BLaER1 (cell line): ENCODE measurements around the gene THBS2.

Experiments
- H3K27ac ChIP-seq: shearing (Covaris generic); formaldehyde crosslinking; 2 replicates; pipeline ENCODE4 v1.8.1; 2022
- H3K27me3 ChIP-seq: shearing (Covaris generic); formaldehyde crosslinking; 2 replicates; pipeline ENCODE4 v1.8.1; 2022
- H3K36me3 ChIP-seq: shearing (Covaris generic); formaldehyde crosslinking; 2 replicates; pipeline ENCODE4 v1.8.1; 2022
- H3K4me1 ChIP-seq: shearing (Covaris generic); formaldehyde crosslinking; 2 replicates; pipeline ENCODE4 v1.8.1; 2022
- H3K4me2 ChIP-seq: shearing (Covaris generic); formaldehyde crosslinking; 2 replicates; pipeline ENCODE4 v1.8.1; 2022
- H3K4me3 ChIP-seq: shearing (Covaris generic); formaldehyde crosslinking; 2 replicates; pipeline ENCODE4 v1.8.1; 2022
- H3K9ac ChIP-seq: shearing (Covaris generic); formaldehyde crosslinking; 2 replicates; pipeline ENCODE4 v1.8.1; 2022
- H3K9me3 ChIP-seq: shearing (Covaris generic); formaldehyde crosslinking; 2 replicates; pipeline ENCODE4 v1.8.1; 2022
- H4K20me1 ChIP-seq: shearing (Covaris generic); formaldehyde crosslinking; 2 replicates; pipeline ENCODE4 v1.8.1; 2022
- Cebpa-rat ChIP-seq: shearing (Covaris generic); IDR thresholded peaks from 2 replicates; pipeline ENCODE4 v1.8.1; 2022

THBS2 gene

DNA sequence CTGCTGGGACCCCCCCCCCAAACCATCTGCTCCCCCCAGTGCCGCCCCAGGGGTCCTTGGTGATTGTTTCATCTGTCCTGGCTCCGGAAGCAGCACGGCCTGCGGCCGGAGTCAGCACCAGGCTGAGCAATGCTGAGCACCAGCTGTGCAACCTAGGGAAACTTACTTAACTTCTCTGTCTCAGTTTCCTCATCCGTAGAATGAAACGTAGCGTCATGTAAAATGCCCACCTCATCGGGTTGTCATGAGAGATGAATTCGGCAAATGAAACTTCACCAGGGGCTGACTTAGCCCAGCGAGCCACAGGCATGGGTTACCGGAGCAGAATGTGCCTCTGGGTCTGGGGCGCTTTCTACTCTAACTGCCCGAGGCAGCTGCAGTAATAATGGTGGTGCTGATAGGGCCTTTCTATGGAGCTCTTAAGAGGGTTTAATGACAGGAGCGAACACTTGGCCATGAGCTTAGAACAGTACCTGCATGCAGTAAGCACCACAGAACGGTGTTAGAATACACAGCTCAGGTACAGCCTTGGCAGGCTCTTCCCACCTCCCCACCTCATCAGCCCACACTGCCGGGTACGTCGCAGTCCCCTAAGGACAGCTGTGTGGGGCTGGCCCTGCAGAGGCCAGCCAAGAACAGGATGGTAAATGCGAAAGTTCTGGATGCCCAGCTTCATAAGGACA, 1.7 kb downstream of the THBS2 start:
- Histone ChIP-seq H3K4me1 (no peaks in the 10 kb centered on the region), H3K4me2 (no peak overlapping the region), H4K20me1 (no peaks in the 10 kb centered on the region), H3K27me3 (no peaks in the 10 kb centered on the region), H3K9ac (no peak overlapping the region), H3K4me3 (no peak overlapping the region), H3K27ac (no peak overlapping the region), H3K36me3 (no peaks in the 10 kb centered on the region), H3K9me3 (no peaks in the 10 kb centered on the region; the same call in 1 of the 2 replicates)
- no peak for TF ChIP-seq Cebpa-rat

DNA sequence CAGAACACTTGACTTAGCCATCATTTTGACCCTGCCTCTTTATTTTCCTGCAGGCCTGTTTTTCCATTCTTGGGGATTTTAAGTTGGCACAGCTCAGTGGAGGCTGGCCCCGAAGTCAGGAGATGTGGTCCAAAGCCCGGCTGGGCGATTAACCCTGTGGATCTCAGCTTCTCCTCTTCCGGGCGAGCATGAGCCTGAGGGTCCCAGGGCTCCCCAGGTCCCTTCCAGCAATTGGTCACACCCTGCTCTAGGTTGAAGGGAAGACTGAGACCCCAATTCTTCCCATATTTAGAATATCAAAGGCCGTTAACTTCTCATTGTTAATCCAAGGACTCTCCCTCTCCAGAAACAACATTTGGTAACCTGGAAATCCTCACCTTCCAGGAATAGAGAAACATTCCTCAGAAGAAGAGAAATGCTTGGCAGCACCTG, 2.3 kb downstream of the THBS2 start:
- H3K9ac ChIP-seq, result no peak overlapping the region
- H3K27ac ChIP-seq, result no peak overlapping the region
- H3K4me3 ChIP-seq, result no peak overlapping the region
- H4K20me1 ChIP-seq, result no peaks in the 10 kb centered on the region
- H3K9me3 ChIP-seq, result no peaks in the 10 kb centered on the region; the same call in 1 of the 2 replicates
- no peaks in the 10 kb centered on the region for H3K36me3 ChIP-seq
- H3K4me2 ChIP-seq, result no peak overlapping the region
- no peaks in the 10 kb centered on the region for H3K27me3 ChIP-seq
- H3K4me1 ChIP-seq, result no peaks in the 10 kb centered on the region
- TF ChIP-seq Cebpa-rat, result no peak

DNA sequence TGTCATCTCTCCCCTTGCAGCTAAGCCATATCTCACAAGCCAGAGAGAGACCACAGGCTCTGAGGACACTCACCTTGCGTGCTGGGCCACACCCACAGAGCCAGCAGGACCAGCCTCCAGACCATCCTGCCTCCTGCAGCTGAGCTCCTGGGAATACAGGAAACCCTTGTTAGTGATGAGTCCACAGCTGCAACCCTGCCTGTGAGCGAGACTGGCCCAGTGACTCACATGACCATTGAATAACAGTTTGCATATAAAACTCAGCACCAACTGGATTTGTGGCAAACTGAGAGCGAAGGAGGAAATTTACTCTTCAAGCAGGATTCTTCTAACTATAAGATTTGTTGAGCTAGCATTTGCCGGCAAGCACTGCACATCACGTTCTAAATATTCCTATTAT, 3.0 kb downstream of the THBS2 start:
- no peak for TF ChIP-seq Cebpa-rat
- no peaks in the 10 kb centered on the region; the same call in 1 of the 2 replicates for H3K9me3 ChIP-seq
- H3K9ac ChIP-seq, result no peak overlapping the region
- H3K4me2 ChIP-seq, result no peak overlapping the region
- H3K27me3 ChIP-seq, result no peaks in the 10 kb centered on the region
- no peaks in the 10 kb centered on the region for H3K36me3 ChIP-seq
- no peak overlapping the region for H3K27ac ChIP-seq
- H4K20me1 ChIP-seq, result no peaks in the 10 kb centered on the region
- H3K4me3 ChIP-seq, result no peak overlapping the region
- H3K4me1 ChIP-seq, result no peaks in the 10 kb centered on the region

DNA sequence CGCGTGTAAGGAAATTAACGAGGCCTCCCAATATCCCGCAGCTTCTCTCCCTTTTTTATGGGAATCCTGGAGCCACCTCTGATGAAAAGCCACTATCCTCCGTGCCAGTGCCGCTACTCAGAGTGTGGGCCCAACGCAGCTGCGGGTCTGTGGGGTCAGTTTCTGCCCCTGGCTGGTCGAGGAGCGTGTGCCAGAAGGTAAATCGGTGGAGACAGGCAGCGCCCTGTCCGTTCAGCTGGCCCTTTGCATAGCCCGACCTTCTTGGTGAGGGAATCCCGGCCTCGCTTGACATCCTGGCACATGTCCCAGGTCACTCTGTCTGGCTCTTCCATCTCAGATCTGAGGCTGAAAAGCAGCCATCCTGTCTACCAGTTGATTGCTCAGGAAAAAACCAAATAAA, 4.6 kb downstream of the THBS2 start:
- Histone ChIP-seq H3K36me3 (no peaks in the 10 kb centered on the region), H3K4me2 (no peak overlapping the region), H4K20me1 (no peaks in the 10 kb centered on the region), H3K27me3 (no peaks in the 10 kb centered on the region), H3K4me1 (no peaks in the 10 kb centered on the region), H3K9ac (no peak overlapping the region), H3K4me3 (no peak overlapping the region), H3K27ac (no peak overlapping the region), H3K9me3 (no peaks in the 10 kb centered on the region; the same call in 1 of the 2 replicates)
- TF ChIP-seq Cebpa-rat, result no peak

DNA sequence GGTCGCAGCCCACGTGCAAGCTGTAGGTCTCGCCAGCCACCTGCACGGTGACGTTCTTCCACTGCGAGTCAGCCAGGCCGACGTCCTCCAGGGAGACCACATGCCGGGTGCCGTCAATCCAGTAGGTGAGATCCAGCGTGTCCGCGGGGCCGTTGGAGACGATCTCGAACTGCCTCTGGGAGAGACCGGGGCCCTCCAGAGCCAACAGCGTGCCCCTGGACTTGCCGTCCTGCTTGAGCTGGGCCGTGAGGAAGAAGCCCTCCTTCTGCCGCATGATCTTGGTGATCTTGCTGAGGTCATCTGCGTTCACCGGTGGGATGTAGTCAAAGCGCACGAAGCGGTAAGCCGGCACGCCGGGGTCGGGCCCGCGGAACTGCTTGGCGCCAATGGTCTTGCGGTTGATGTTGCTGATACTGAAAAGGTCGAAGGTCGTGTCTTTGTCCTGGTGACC, 5.1 kb downstream of the THBS2 start:
- Histone ChIP-seq H3K36me3 (no peaks in the 10 kb centered on the region), H3K9ac (no peak overlapping the region)
- TF ChIP-seq Cebpa-rat, result no peak

DNA sequence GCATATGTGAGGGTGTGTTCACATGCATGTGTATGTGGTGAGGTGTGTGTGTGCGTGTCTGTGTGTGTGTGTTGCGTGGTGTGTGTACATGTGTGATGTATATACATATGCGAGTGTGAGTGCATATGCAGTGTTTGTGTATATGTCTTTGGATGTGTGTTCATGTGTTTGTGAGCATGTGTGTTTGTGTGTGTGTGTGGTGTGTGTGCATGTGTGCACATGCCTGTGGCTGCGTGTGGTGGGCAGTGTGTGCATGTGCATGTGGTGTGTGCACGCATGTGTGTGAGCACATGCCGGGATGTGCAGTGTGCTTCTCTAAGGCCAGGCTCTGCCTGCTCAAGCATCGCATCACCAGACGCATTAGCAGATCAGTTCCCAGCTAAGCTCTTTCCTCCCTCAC, 5.7 kb downstream of the THBS2 start:
- no peak for TF ChIP-seq Cebpa-rat
- no peaks in the 10 kb centered on the region for H3K36me3 ChIP-seq
- H3K27me3 ChIP-seq, result no peaks in the 10 kb centered on the region
- no peaks in the 10 kb centered on the region for H3K4me1 ChIP-seq
- no peak overlapping the region for H3K4me3 ChIP-seq
- no peaks in the 10 kb centered on the region for H4K20me1 ChIP-seq
- H3K9me3 ChIP-seq, result no peaks in the 10 kb centered on the region; the same call in 1 of the 2 replicates
- no peak overlapping the region for H3K27ac ChIP-seq
- H3K9ac ChIP-seq, result no peak overlapping the region
- no peak overlapping the region for H3K4me2 ChIP-seq

More for the DNA sequence above, 5.1 kb downstream of the THBS2 start:
- H3K9me3 ChIP-seq, result no peaks in the 10 kb centered on the region; the same call in 1 of the 2 replicates
- no peaks in the 10 kb centered on the region for H3K27me3 ChIP-seq
- H3K4me1 ChIP-seq, result no peaks in the 10 kb centered on the region
- no peaks in the 10 kb centered on the region for H4K20me1 ChIP-seq
- H3K4me3 ChIP-seq, result no peak overlapping the region
- no peak overlapping the region for H3K27ac ChIP-seq
- no peak overlapping the region for H3K4me2 ChIP-seq

DNA sequence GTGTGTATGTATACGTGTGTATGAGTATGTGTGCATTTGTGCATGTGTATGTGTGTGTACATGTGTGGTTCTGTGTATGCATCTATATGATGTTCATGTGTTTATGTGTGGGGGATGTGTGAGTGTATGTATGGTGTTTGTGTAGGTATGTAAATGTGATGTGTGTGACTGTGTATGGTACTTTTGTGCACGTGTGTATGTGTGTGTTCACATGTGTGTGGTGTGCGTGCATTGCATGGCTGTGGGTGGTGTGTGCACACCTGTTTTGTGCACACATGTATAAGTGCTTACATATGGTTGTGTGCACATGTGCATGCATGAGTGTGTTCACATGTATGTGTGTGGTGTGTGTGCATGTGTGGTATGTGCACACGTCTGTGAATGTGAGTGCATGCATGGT, 6.2 kb downstream of the THBS2 start:
- H3K9me3 ChIP-seq, result no peaks in the 10 kb centered on the region; the same call in 1 of the 2 replicates
- H3K27me3 ChIP-seq, result no peaks in the 10 kb centered on the region
- H3K4me3 ChIP-seq, result no peak overlapping the region
- H3K4me2 ChIP-seq, result no peak overlapping the region
- no peak overlapping the region for H3K9ac ChIP-seq
- no peak for TF ChIP-seq Cebpa-rat
- no peaks in the 10 kb centered on the region for H4K20me1 ChIP-seq
- no peak overlapping the region for H3K27ac ChIP-seq
- no peaks in the 10 kb centered on the region for H3K36me3 ChIP-seq
- no peaks in the 10 kb centered on the region for H3K4me1 ChIP-seq

DNA sequence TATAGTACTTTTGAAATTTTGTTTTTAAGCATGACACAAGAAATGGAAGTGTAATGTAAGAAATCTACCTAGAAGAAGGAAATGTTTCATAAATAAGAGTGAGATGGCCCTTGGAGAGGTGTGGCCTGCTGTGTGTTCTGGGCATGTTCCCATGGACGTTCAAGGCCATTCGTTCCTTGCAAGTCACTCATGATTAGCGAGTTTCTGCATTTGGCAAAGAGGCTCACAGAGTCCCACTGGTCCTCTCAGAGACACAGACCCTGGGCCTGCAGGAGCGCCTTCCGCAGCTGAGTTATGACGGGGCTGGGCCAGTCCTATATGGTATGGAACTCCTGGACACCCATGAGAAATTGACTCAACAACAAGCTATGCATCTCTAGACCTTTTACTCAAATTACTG, 7.2 kb downstream of the THBS2 start:
- H3K4me3 ChIP-seq, result no peak overlapping the region
- H3K4me2 ChIP-seq, result no peak overlapping the region
- no peaks in the 10 kb centered on the region for H3K27me3 ChIP-seq
- no peak overlapping the region for H3K27ac ChIP-seq
- no peaks in the 10 kb centered on the region; the same call in 1 of the 2 replicates for H3K9me3 ChIP-seq
- H4K20me1 ChIP-seq, result no peaks in the 10 kb centered on the region
- no peak overlapping the region for H3K9ac ChIP-seq
- no peaks in the 10 kb centered on the region for H3K36me3 ChIP-seq
- no peaks in the 10 kb centered on the region for H3K4me1 ChIP-seq
- TF ChIP-seq Cebpa-rat, result no peak

DNA sequence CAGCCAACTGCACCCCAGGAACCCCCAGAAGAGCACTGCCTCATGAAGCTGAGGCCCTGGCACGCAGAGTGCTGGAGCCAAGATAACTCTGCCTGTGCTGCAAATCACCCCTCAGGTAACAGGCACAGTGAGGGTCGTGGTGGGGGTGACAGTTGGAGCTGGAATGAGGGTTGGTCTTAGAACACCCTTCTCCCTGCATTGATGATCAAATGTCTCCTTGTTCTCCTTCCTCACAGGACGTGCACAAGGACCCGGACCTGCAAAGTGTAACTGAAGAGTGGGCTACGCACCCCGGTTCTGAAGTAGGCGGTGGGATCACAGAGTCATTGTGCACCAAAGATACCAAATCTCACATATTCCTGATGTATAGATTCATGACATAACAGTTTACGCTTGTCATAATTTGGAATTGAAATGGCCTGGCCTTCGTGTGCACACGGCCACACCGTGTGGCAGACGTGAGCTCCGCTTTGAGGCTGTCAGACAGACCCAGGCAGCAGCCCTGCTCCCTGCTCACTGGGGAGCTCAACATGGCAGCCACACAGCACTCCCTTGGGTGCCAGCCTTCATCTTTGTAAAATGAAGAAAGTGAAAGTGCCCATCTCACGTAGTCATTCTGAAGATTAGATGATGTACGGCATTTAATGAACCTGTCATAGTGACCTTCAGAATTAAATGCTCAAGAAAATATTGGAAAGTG, 8.8 kb downstream of the THBS2 start:
- H3K27me3 ChIP-seq, result no peaks in the 10 kb centered on the region
- H3K4me1 ChIP-seq, result no peaks in the 10 kb centered on the region
- no peaks in the 10 kb centered on the region for H3K36me3 ChIP-seq
- H3K9ac ChIP-seq, result no peak overlapping the region
- no peak overlapping the region for H3K27ac ChIP-seq
- no peaks in the 10 kb centered on the region; the same call in 1 of the 2 replicates for H3K9me3 ChIP-seq
- H4K20me1 ChIP-seq, result no peaks in the 10 kb centered on the region
- H3K4me3 ChIP-seq, result no peak overlapping the region
- H3K4me2 ChIP-seq, result no peak overlapping the region
- TF ChIP-seq Cebpa-rat, result no peak

DNA sequence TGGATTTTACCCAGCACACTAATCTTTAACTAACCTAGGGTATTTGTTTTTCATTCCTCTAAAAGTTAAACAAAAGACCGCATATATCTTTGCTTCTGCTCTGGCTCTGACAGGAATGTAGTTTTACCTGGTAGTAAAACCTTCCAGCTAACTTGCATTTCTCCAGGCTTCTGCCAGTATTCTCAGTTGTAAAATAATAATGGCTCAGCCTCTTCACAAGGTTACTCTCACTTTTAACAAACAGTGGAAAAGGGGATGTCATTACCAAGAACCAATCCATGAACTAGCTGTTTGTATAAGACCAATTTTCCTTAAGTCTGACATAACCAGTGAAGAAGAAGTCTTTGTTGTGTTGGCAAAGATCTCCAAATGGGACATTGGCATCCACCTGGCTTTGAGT, 10.0 kb downstream of the THBS2 start:
- H3K36me3 ChIP-seq, result no peaks in the 10 kb centered on the region
- no peak overlapping the region for H3K9ac ChIP-seq
- no peaks in the 10 kb centered on the region for H4K20me1 ChIP-seq
- H3K4me3 ChIP-seq, result no peak overlapping the region
- TF ChIP-seq Cebpa-rat, result no peak
- no peak overlapping the region for H3K4me2 ChIP-seq
- H3K4me1 ChIP-seq, result no peaks in the 10 kb centered on the region
- H3K27me3 ChIP-seq, result no peaks in the 10 kb centered on the region
- no peaks in the 10 kb centered on the region; the same call in 1 of the 2 replicates for H3K9me3 ChIP-seq
- no peak overlapping the region for H3K27ac ChIP-seq
